HepG2 (cell line): ENCODE measurements around the gene TECPR1. TPM values are rescaled to one million over a fixed set of nuclear protein-coding genes. Genes with fewer than 3 reads are reported as not detected.

Experiments used
- ATAC-seq: fragments of 200-7000 bp; cut with Tn5 transposase; 3 replicates; pipeline ENCODE4 v1.9.1; 2020; ENCODE audit warnings: mild to moderate bottlenecking, moderate library complexity
- BruUV-seq: library from RNA; stranded (reverse); fragments of 400-500 nt; replicated peaks from 2 replicates; lab custom pipeline; 2021; lab: Mats Ljungman, UMichigan
- CTCF ChIA-PET: fragments of 300-600 bp; formaldehyde crosslinking; extraction: SDS; loops from one replicate; lab custom pipeline; 2021; ENCODE audit warnings: low total read pairs, inconsistent platforms, low intra/inter-chr PET ratio; lab: Yijun Ruan, JAX
- POLR2A ChIA-PET: fragments of 350-600 bp; sonication (Branson Sonifier 250); formaldehyde crosslinking; loops from one replicate; lab custom pipeline; 2020; ENCODE audit warnings: antibody characterized with exemption, inconsistent platforms; lab: Yijun Ruan, JAX
- DNase-seq: peaks from one replicate; pipeline ENCODE4 v3.0.0-alpha.2; 2015; ENCODE audit warnings: low spot score
- FAIRE-seq: peaks from 3 replicates; lab custom pipeline; 2011; peaks lifted over from hg19 to GRCh38; lab: Jason Lieb, UNC
- H2AFZ ChIP-seq: one replicate; pipeline ENCODE4 v1.6.1; 2011; ENCODE audit warnings: low read length, inconsistent platforms
- H3K27ac ChIP-seq: fragments of 300-600 bp; 3 replicates; pipeline ENCODE4 v1.8.0; 2011; ENCODE audit warnings: mixed run types, mild to moderate bottlenecking, mixed read lengths, low read length, inconsistent platforms; ENCODE audit not compliant: insufficient read depth; ENCODE audit errors: extremely low read length
- H3K27me3 ChIP-seq, 2 experiments: fragments of 200-600 bp in 1 of 2; 2 replicates in 1 of 2; 3 replicates in 1 of 2; pipeline versions ENCODE4 v1.6.0 to v1.8.0; 2011; ENCODE audit warnings: low read length in 2 of 2, mild to moderate bottlenecking in 2 of 2, moderate library complexity in 2 of 2, inconsistent platforms in 1 of 2; ENCODE audit not compliant: insufficient read depth in 2 of 2, control insufficient read depth in 1 of 2
- H3K36me3 ChIP-seq, 2 experiments: fragments of 200-600 bp in 1 of 2; replicated peaks in 1 of 2; 2 replicates in 1 of 2; 3 replicates in 1 of 2; pipeline versions ENCODE4 v1.5.1 to v1.8.0; 2011; ENCODE audit warnings: low read length in 2 of 2, inconsistent platforms in 1 of 2; ENCODE audit not compliant: insufficient read depth in 2 of 2, control insufficient read depth in 1 of 2
- H3K4me1 ChIP-seq: 2 replicates; pipeline ENCODE4 v1.5.1; 2012; ENCODE audit warnings: low read length, inconsistent platforms; ENCODE audit not compliant: insufficient read depth
- H3K4me2 ChIP-seq: 2 replicates; pipeline ENCODE4 v1.6.0; 2011; ENCODE audit warnings: low read depth, low read length, inconsistent platforms
- H3K4me3 ChIP-seq, 3 experiments: fragments of 200-600 bp in 1 of 3; sonication (generic), shearing (Covaris generic) in 1 of 3; replicated peaks in 1 of 3; 2 replicates each; pipeline ENCODE4 v1.5.1; 2011 to 2016; ENCODE audit warnings: low read length in 3 of 3, inconsistent platforms in 2 of 3, low read depth in 2 of 3, mild to moderate bottlenecking in 2 of 3, control low read depth in 1 of 3, mixed read lengths in 1 of 3; ENCODE audit not compliant: insufficient read depth in 1 of 3
- H3K79me2 ChIP-seq: one replicate; pipeline ENCODE4 v1.6.1; 2011; ENCODE audit warnings: low read length, inconsistent platforms; ENCODE audit not compliant: insufficient read depth
- H3K9ac ChIP-seq: 2 replicates; pipeline ENCODE4 v1.6.0; 2011; ENCODE audit warnings: mild to moderate bottlenecking, low read depth, low read length, inconsistent platforms; ENCODE audit not compliant: insufficient read depth
- H3K9me3 ChIP-seq: 2 replicates; pipeline ENCODE4 v1.5.1; 2012; ENCODE audit warnings: mild to moderate bottlenecking, low read length
- H4K20me1 ChIP-seq: 2 replicates; pipeline ENCODE4 v1.6.0; 2011; ENCODE audit warnings: inconsistent platforms, mild to moderate bottlenecking, low read length, moderate library complexity; ENCODE audit not compliant: insufficient read depth
- CC2D1A ChIP-seq: sonication (generic); formaldehyde crosslinking; IDR thresholded peaks from 2 replicates; pipeline ENCODE4 v1.8.1; 2023; ENCODE audit warnings: mild to moderate bottlenecking, missing genetic modification reagents
- CCDC6 ChIP-seq: sonication (generic); formaldehyde crosslinking; IDR thresholded peaks from 2 replicates; pipeline ENCODE4 v1.8.1; 2022; ENCODE audit warnings: mild to moderate bottlenecking, missing genetic modification reagents, moderate library complexity
- GATAD1 ChIP-seq: IDR thresholded peaks from 2 replicates; pipeline ENCODE4 v1.6.1; 2016; ENCODE audit warnings: missing genetic modification reagents, missing compliant biosample characterization
- KLF15 ChIP-seq: sonication (generic); formaldehyde crosslinking; IDR thresholded peaks from 2 replicates; pipeline ENCODE4 v1.8.1; 2023; ENCODE audit warnings: borderline replicate concordance, mild to moderate bottlenecking, inconsistent platforms, missing genetic modification reagents, mixed read lengths
- MTF2 ChIP-seq: sonication (generic); formaldehyde crosslinking; IDR thresholded peaks from 2 replicates; pipeline ENCODE4 v1.5.0; 2020; ENCODE audit warnings: missing genetic modification reagents, borderline replicate concordance
- NR3C1 ChIP-seq: sonication (generic); formaldehyde crosslinking; IDR thresholded peaks from 2 replicates; pipeline ENCODE4 v1.4.0; 2020; ENCODE audit warnings: missing genetic modification reagents
- RAD21 ChIP-seq: fragments of 450-650 bp; formaldehyde crosslinking; IDR thresholded peaks from 2 replicates; pipeline ENCODE4 v1.5.0; 2020; ENCODE audit warnings: mild to moderate bottlenecking
- SKIL ChIP-seq: sonication (generic); formaldehyde crosslinking; IDR thresholded peaks from 2 replicates; pipeline ENCODE4 v1.8.0; 2022; ENCODE audit warnings: missing genetic modification reagents, mild to moderate bottlenecking, moderate library complexity, borderline replicate concordance
- ZBTB4 ChIP-seq: sonication (generic); formaldehyde crosslinking; IDR thresholded peaks from 2 replicates; pipeline ENCODE4 v1.4.0; 2020; ENCODE audit warnings: missing genetic modification reagents, mild to moderate bottlenecking, borderline replicate concordance
- WGBS: methylation state at CpG from one replicate; pipeline ENCODE4 v1.1.6; 2017; ENCODE audit warnings: low lambda C conversion rate; 5-methylcytosine and 5-hydroxymethylcytosine counted together
- in situ Hi-C: cut with HindIII; loops from 2 replicates; pipeline ENCODE4 v1.10.0; 2017; ENCODE audit warnings: low pct_unique_long_range_greater_than_20kb; ENCODE audit not compliant: extremely low pct_ligation_motif_present
- intact Hi-C: fragments of 100-400 bp; cut with micrococcal nuclease; formaldehyde crosslinking; loops from one replicate; pipeline ENCODE4 v1.10.0; 2022; ENCODE audit not compliant: unreplicated experiment
- polyA plus RNA-seq, 8 experiments: library from polyadenylated mRNA; depleted of rRNA in 3 of 8; stranded (reverse) in 7 of 8; unstranded in 1 of 8; fragments of >200 nt; fragmentation: Illumina TruSeq in 4 of 8; extraction: Trizol in 4 of 8; gene quantifications; 2 replicates each; pipeline versions ENCODE4 v1.2.1 to v1.2.3, GENCODE V29; 2011 to 2016; ENCODE audit warnings: low read depth in 4 of 8, missing spikeins in 1 of 8, mixed read lengths in 1 of 8; ENCODE audit not compliant: insufficient read depth in 1 of 8
- total RNA-seq, 5 experiments: library from RNA; depleted of rRNA; stranded (reverse); fragments of >200 nt; fragmentation: Illumina TruSeq; extraction: Trizol; gene quantifications; 2 replicates each; pipeline ENCODE4 v1.2.3, GENCODE V29; 2016; ENCODE audit warnings: low read depth in 1 of 5

The TECPR1 gene
- total and polyA plus RNA-seq, 2 of the 13 experiments (the other 11 are each of a cell fraction or from before 2014, with no cell fraction given) = 2.3 to 6.3 TPM

GRCh38 chr7:98223351-98223897 is 28.6 kb downstream of the TECPR1 start:
- H3K4me3 ChIP-seq = no peak overlapping the region
- no peak overlapping the region for H3K9ac ChIP-seq
- ATAC-seq (no peak), FAIRE-seq (no peak), DNase-seq (no peak)
- no peaks in the 10 kb centered on the region for H3K36me3 ChIP-seq
- no peaks in the 10 kb centered on the region for H4K20me1 ChIP-seq
- no peak overlapping the region for H3K27ac ChIP-seq
- in situ Hi-C loops (no loop called here), intact Hi-C loops (no loop called here)
- no peaks in the 10 kb centered on the region for H3K27me3 ChIP-seq
- no peaks in the 10 kb centered on the region for H3K9me3 ChIP-seq
- H3K79me2 ChIP-seq = no peaks in the 10 kb centered on the region
- ChIA-PET POLR2A (no interaction called here), CTCF (no interaction called here)
- 74% methylated on average over 11 of the region's 15 CpGs for WGBS
- H3K4me2 ChIP-seq = no peak overlapping the region
- H3K4me1 ChIP-seq = peaks cover 36% of the 10 kb centered on the region
- BruUV-seq = no TSS peak
- TF ChIP-seq CC2D1A (CRISPR knock-in tag) (no peak), NR3C1 (no peak), KLF15 (no peak), GATAD1 (CRISPR knock-in tag) (no peak), RAD21 (no peak), MTF2 (no peak), CCDC6 (CRISPR knock-in tag) (no peak), ZBTB4 (no peak), SKIL (CRISPR knock-in tag) (no peak)
- no peak overlapping the region for H2AFZ ChIP-seq
